Hypothalamus (tissue), 51 donors: Measurements from ENCODE around the gene EXOC4.
A peak's percentile ranks its signal among the peaks of the same experiment; 100 is the strongest.

Experiments
- DNase-seq, 51 donors: peaks; one replicate each; lab custom pipeline; 2025; lab: John Stamatoyannopoulos, UW

EXOC4 gene

GRCh38 chr7:133846203-133846945 lies 593.5 kb downstream of the EXOC4 start:
- DNase-seq, result no peak

- DNase-seq, result no peak
Observed at GRCh38 chr7:133850497-133851280, 597.8 kb downstream of the EXOC4 start.

GRCh38 chr7:133851411-133851810 lies 598.5 kb downstream of the EXOC4 start:
- no peak for DNase-seq

GRCh38 chr7:133853706-133854276 lies 600.9 kb downstream of the EXOC4 start:
- peak in 1 of 51 donors; percentile 3 for DNase-seq

- peak in 1 of 51 donors; percentile 0 for DNase-seq
Observed at GRCh38 chr7:133854739-133855138, 601.9 kb downstream of the EXOC4 start.

GRCh38 chr7:133857376-133858119 lies 604.7 kb downstream of the EXOC4 start:
- DNase-seq, result no peak

GRCh38 chr7:133858311-133858710 lies 605.4 kb downstream of the EXOC4 start:
- DNase-seq, result no peak

GRCh38 chr7:133859231-133859630 lies 606.4 kb downstream of the EXOC4 start:
- DNase-seq, result peak in 5 of 51 donors; percentile 1 to 25 (median 8)

GRCh38 chr7:133859871-133860450 lies 607.1 kb downstream of the EXOC4 start:
- DNase-seq, result no peak

GRCh38 chr7:133860628-133861335 lies 607.9 kb downstream of the EXOC4 start:
- no peak for DNase-seq

- DNase-seq, result no peak
Observed at GRCh38 chr7:133861876-133862275, 609.0 kb downstream of the EXOC4 start.

- no peak for DNase-seq
Observed at GRCh38 chr7:133863362-133864061, 610.6 kb downstream of the EXOC4 start.

GRCh38 chr7:133869556-133869955 lies 616.7 kb downstream of the EXOC4 start:
- DNase-seq, result no peak

- DNase-seq, result no peak
Observed at GRCh38 chr7:133871757-133872156, 618.9 kb downstream of the EXOC4 start.

GRCh38 chr7:133873187-133873586 lies 620.3 kb downstream of the EXOC4 start:
- DNase-seq, result no peak

GRCh38 chr7:133873631-133874030 lies 620.8 kb downstream of the EXOC4 start:
- DNase-seq, result no peak

- peak in 1 of 51 donors; percentile 1 for DNase-seq
Observed at GRCh38 chr7:133883591-133883990, 630.7 kb downstream of the EXOC4 start.

GRCh38 chr7:133885213-133885612 lies 632.3 kb downstream of the EXOC4 start:
- DNase-seq, result no peak

- DNase-seq, result no peak
Observed at GRCh38 chr7:133886086-133886485, 633.2 kb downstream of the EXOC4 start.
